Measurements from ENCODE around the gene MIPEP.
"Not testable (repeated sequence)": the region's sequence is repeated elsewhere in the genome, so short reads cannot be mapped to it uniquely, and the experiment has no call there.

The MIPEP gene

GRCh38 chr13:23893791-23894190, 4.6 kb upstream of the MIPEP start:
- not testable (repeated sequence) for H3K36me3 Mint-ChIP-seq (ENCODE audit: low read depth); H3K4me3 Mint-ChIP-seq; H3K27ac Mint-ChIP-seq; H3K9me3 Mint-ChIP-seq; H3K27me3 Mint-ChIP-seq (ENCODE audit: low read depth)
- H3K4me1 Mint-ChIP-seq = peaks cover 20% of the 10 kb centered on the region

GRCh38 chr13:23889615-23890607, 711 bp upstream of the MIPEP start:
- Mint-ChIP-seq H3K4me1 (peaks cover 27% of the 10 kb centered on the region), H3K27ac (peak overlapping the region; percentile 57 to 92 (median 90)), H3K4me3 (peak overlapping the region; percentile 92 to 93 (median 93)), H3K9me3 (no peaks in the 10 kb centered on the region), H3K27me3 (ENCODE audit: low read depth) (no peaks in the 10 kb centered on the region), H3K36me3 (ENCODE audit: low read depth) (peaks cover 3% of the 10 kb centered on the region)
- TF ChIP-seq CTCF (IDR thresholded peaks at IDR 0.05; ENCODE audit: unreplicated experiment in 3 of 3) = peak; percentile 17 to 43 (median 33)

- Mint-ChIP-seq H3K4me1 (peaks cover 28% of the 10 kb centered on the region), H3K36me3 (ENCODE audit: low read depth) (peaks cover 15% of the 10 kb centered on the region)
- H3K9me3 Mint-ChIP-seq; H3K27me3 Mint-ChIP-seq (ENCODE audit: low read depth); H3K27ac Mint-ChIP-seq; H3K4me3 Mint-ChIP-seq: not testable (repeated sequence)
Measured at GRCh38 chr13:23884361-23884760, 4.8 kb downstream of the MIPEP start.

- no peak for TF ChIP-seq CTCF (IDR thresholded peaks at IDR 0.05; ENCODE audit: unreplicated experiment in 3 of 3)
- H3K9me3 Mint-ChIP-seq = no peaks in the 10 kb centered on the region
- no peaks in the 10 kb centered on the region for H3K27me3 Mint-ChIP-seq (ENCODE audit: low read depth)
- peaks cover 22% of the 10 kb centered on the region for H3K36me3 Mint-ChIP-seq (ENCODE audit: low read depth)
- H3K4me3 Mint-ChIP-seq = no peak overlapping the region
- no peak overlapping the region for H3K27ac Mint-ChIP-seq
- peaks cover 22% of the 10 kb centered on the region for H3K4me1 Mint-ChIP-seq
Measured at GRCh38 chr13:23883255-23883654, 5.9 kb downstream of the MIPEP start.

GRCh38 chr13:23881402-23881800, 7.8 kb downstream of the MIPEP start:
- Mint-ChIP-seq H3K36me3 (ENCODE audit: low read depth) (peaks cover 25% of the 10 kb centered on the region), H3K27ac (peak overlapping the region in 2 of 3 experiments; percentile 51 to 86), H3K4me1 (peaks cover 20% of the 10 kb centered on the region)
- H3K27me3 Mint-ChIP-seq (ENCODE audit: low read depth); H3K9me3 Mint-ChIP-seq; H3K4me3 Mint-ChIP-seq: not testable (repeated sequence)

- H3K27ac Mint-ChIP-seq = peak overlapping the region; percentile 35 to 86 (median 83)
- H3K27me3 Mint-ChIP-seq (ENCODE audit: low read depth); H3K9me3 Mint-ChIP-seq; H3K4me3 Mint-ChIP-seq: not testable (repeated sequence)
- H3K4me1 Mint-ChIP-seq = peaks cover 27% of the 10 kb centered on the region
- peaks cover 31% of the 10 kb centered on the region for H3K36me3 Mint-ChIP-seq (ENCODE audit: low read depth)
Measured at GRCh38 chr13:23880493-23881401, 8.5 kb downstream of the MIPEP start.

GRCh38 chr13:23877286-23877685, 11.9 kb downstream of the MIPEP start:
- H3K9me3 Mint-ChIP-seq = no peaks in the 10 kb centered on the region
- H3K4me3 Mint-ChIP-seq = no peak overlapping the region
- H3K27me3 Mint-ChIP-seq (ENCODE audit: low read depth) = no peaks in the 10 kb centered on the region
- peak overlapping the region; percentile 18 to 86 (median 64) for H3K27ac Mint-ChIP-seq
- H3K4me1 Mint-ChIP-seq = peaks cover 29% of the 10 kb centered on the region
- H3K36me3 Mint-ChIP-seq (ENCODE audit: low read depth) = peaks cover 21% of the 10 kb centered on the region
- TF ChIP-seq CTCF (IDR thresholded peaks at IDR 0.05; ENCODE audit: unreplicated experiment in 3 of 3) = no peak

All from nephron (organoid).